Subcutaneous adipose tissue (tissue), 4 donors: ENCODE measurements around the gene DMWD. TPM values are rescaled to one million over a fixed set of nuclear protein-coding genes. Genes with fewer than 3 reads are reported as not detected.

Experiments used
- total RNA-seq, 4 donors: library from RNA; depleted of rRNA; stranded (reverse); fragments of >200 nt; gene quantifications; one replicate each; pipeline ENCODE4 v1.1.0, GENCODE V29; 2016
- TF ChIP-seq, protein P1 (sequence below): fragments of 450-650 bp; IDR thresholded peaks from one replicate; pipeline ENCODE4 v1.5.1; 2016; ENCODE audit warnings: low read depth, mild to moderate bottlenecking, control low read depth, antibody characterized with exemption, moderate library complexity

Gene DMWD
- total RNA-seq, 4 donors from 2014 or later: 8.3 to 58.4 (median 16.6) TPM

DNA sequence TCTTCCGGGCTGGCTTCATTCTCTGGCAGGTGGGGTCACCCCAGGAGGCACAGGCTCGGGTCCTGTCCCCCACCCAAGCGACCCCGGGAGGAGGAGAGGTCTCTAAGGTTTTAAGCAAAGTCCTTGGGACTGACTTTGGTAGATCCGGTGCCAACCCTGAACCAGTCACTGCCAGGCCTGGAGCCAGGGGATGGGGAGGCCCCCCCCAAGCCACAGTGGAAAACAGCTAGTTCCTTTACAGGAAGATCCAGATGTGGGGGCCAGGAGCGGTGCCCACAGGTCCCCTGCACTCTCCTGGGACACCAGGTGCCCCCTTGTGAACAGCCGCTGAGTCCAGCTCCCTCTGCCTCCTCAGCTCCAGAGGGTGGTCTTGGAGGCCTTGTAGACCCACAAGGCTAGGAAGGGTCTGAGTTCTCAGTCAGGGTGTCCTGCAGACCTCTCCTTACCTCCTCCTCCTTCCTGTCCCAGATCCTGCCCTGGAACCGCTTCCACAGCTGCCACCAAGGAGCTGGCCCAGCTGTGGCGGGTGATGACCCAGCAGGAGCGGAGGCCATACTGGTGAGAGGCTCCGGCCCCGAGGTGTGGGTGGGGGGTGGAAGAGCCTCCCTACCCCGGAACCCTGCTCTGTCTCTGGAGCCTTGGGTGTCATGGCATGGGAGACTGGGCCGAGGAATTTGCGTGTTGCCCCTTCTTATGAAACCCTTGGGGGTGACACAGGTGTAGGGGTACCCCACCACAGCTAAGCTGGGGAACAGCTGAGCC, 29.6 kb downstream of the DMWD start:
- TF ChIP-seq, protein P1, sequence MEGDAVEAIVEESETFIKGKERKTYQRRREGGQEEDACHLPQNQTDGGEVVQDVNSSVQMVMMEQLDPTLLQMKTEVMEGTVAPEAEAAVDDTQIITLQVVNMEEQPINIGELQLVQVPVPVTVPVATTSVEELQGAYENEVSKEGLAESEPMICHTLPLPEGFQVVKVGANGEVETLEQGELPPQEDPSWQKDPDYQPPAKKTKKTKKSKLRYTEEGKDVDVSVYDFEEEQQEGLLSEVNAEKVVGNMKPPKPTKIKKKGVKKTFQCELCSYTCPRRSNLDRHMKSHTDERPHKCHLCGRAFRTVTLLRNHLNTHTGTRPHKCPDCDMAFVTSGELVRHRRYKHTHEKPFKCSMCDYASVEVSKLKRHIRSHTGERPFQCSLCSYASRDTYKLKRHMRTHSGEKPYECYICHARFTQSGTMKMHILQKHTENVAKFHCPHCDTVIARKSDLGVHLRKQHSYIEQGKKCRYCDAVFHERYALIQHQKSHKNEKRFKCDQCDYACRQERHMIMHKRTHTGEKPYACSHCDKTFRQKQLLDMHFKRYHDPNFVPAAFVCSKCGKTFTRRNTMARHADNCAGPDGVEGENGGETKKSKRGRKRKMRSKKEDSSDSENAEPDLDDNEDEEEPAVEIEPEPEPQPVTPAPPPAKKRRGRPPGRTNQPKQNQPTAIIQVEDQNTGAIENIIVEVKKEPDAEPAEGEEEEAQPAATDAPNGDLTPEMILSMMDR: no peak

DNA sequence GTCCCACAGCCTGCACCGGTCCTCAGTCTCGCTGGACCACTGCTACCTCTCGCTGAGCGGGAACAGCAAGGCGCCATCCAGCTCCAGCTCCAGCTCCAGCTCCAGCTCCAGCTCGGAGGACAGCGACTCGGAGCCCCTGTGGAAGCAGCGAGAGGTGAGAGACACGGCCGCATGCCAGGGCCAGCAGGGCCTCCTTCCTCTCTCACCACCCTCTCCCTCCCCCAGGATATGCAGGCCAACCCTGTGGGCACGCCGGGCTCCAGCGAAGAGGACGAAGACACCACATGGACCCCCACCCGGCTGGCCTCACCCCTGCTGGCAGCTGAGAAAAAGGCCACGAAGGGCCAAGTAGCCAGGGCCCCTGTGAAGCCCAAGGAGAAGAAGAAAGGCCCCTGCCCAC, 30.9 kb downstream of the DMWD start:
- TF ChIP-seq, protein P1: no peak

DNA sequence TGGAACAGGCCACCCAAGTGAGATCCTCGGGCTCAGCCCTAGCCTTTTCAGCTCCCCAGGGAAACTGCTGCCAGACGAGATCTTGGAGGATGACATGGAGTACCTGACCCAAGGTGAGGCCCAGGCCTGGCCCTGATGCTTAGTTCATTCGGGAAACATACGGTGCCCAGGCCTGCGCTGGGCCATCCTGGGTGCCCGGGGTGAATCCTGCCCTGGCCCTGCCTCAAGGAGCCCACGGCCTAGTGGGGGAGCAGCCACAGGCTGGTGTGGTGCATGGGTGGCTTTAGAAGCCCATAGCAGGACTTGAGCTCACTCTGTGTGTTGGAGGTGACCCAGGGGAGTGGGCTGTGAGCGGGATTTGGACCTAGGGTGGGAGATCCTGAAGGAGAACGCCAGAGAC, 33.7 kb downstream of the DMWD start:
- TF ChIP-seq, protein P1: no peak

DNA sequence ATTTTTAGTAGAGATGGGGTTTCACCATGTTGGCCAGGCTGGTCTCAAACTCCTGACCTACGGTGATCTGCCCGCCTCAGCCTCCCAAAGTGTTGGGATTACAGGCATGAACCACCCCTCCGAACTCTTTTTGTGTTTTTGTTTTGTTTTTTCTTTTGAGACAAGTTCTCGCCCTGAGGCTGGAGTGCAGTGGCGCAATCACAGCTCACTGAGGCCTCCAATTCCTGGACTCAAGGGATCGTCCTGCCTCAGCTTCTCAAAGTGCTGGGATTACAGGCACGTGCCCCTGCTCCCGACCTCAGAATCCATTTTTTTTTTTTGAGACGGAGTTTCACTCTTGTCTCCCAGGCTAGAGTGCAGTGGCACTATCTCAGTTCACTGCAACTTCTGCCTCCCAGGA, 35.0 kb downstream of the DMWD start:
- TF ChIP-seq, protein P1: no peak

DNA sequence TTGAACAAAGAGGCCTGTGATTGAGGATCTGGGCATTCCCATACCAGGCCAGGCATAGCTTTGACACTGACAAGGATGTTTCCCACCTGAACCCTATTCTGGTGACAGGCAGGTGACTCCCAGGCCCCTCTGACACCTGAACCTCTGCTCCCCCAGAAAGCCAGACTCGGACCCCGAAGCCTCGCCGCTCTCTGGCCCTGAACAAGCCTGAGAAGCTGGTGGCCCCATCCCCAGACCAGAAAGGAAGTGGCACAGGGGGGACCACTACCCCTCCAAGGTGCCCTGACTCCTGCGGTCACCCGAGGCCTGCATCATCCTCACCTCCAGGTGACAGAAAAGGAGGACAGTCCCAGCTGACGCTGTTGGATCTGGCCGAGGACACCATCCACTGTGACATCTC, 38.3 kb downstream of the DMWD start:
- TF ChIP-seq, protein P1: no peak

DNA sequence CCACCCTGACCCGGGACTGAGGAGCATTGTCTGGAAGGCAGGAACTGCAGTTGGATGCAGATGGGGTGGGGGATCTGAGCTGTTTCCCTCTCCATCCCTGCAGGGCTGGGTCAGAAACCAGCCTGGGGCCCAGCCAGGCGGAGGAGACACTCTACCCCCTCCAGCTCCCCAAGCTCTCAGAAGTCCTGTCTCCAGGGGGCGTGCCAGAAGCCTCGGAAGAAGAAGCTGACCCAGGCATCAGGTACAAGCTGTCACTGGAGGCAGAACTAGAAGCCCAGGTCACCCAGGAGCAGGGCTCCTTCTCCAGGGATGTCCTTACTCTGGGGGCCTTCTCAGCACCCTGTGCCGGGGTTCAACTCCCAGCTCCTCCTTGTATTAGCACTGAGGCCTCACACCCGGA, 39.1 kb downstream of the DMWD start:
- TF ChIP-seq, protein P1: no peak

DNA sequence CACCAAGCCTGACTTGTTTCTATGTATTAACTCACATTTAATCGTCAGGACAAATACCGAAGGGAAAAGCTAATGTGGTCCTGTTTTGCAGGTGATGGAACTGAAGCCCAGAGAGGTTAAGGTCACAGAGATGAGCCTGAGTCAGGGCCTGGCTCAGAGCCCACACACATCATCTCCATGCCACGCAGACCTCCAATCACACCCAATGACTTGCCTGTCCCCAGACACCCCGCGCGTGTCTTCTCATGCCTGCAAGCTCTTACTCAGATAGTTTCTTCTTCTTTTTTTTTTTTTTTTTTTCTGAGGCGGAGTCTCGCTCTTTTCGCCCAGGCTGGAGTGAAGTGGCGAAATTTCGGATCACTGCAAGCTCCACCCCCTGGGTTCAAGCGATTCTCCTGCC, 40.0 kb downstream of the DMWD start:
- TF ChIP-seq, protein P1: no peak
